SHP77 treated with DMSO at 0.1 percent for 48 hours (cell line): ENCODE measurements around the gene ROR2.

Experiments used
- DNase-seq: peaks from one replicate; lab custom pipeline; 2025; lab: John Stamatoyannopoulos, UW

Gene ROR2

GRCh38 chr9:91817493-91818224, 132.4 kb downstream of the ROR2 start:
- no peak for DNase-seq

- no peak for DNase-seq
Observed at GRCh38 chr9:91817106-91817492, 132.9 kb downstream of the ROR2 start.

GRCh38 chr9:91816356-91816755, 133.7 kb downstream of the ROR2 start:
- no peak for DNase-seq

- DNase-seq = no peak
Observed at GRCh38 chr9:91815896-91816295, 134.1 kb downstream of the ROR2 start.

- no peak for DNase-seq
Observed at GRCh38 chr9:91814753-91815152, 135.3 kb downstream of the ROR2 start.

- DNase-seq = no peak
Observed at GRCh38 chr9:91814201-91814600, 135.8 kb downstream of the ROR2 start.

- DNase-seq = no peak
Observed at GRCh38 chr9:91813176-91813795, 136.7 kb downstream of the ROR2 start.

- DNase-seq = no peak
Observed at GRCh38 chr9:91812191-91812590, 137.8 kb downstream of the ROR2 start.

GRCh38 chr9:91811024-91811909, 138.8 kb downstream of the ROR2 start:
- no peak for DNase-seq

- no peak for DNase-seq
Observed at GRCh38 chr9:91810286-91810905, 139.6 kb downstream of the ROR2 start.

- no peak for DNase-seq
Observed at GRCh38 chr9:91809581-91810285, 140.3 kb downstream of the ROR2 start.

GRCh38 chr9:91807643-91808246, 142.3 kb downstream of the ROR2 start:
- no peak for DNase-seq

- no peak for DNase-seq
Observed at GRCh38 chr9:91805031-91805430, 145.0 kb downstream of the ROR2 start.

- no peak for DNase-seq
Observed at GRCh38 chr9:91803970-91804752, 145.9 kb downstream of the ROR2 start.

- DNase-seq = no peak
Observed at GRCh38 chr9:91803151-91803940, 146.7 kb downstream of the ROR2 start.

GRCh38 chr9:91802391-91802790, 147.6 kb downstream of the ROR2 start:
- no peak for DNase-seq

GRCh38 chr9:91800473-91801030, 149.5 kb downstream of the ROR2 start:
- DNase-seq = no peak

- DNase-seq = no peak
Observed at GRCh38 chr9:91799113-91799744, 150.8 kb downstream of the ROR2 start.
